Kidney epithelial cell (primary cell): ENCODE measurements around the gene PSMA3. TPM values are rescaled to one million over a fixed set of nuclear protein-coding genes. Genes with fewer than 3 reads are reported as not detected.
A peak's percentile ranks its signal among the peaks of the same experiment; 100 is the strongest.

Experiments
- DNase-seq: peaks from one replicate; pipeline ENCODE4 v3.0.0-alpha.2; 2010; ENCODE audit warnings: low read depth
- H3K27me3 ChIP-seq: 2 replicates; pipeline ENCODE4 v1.6.0; 2011; ENCODE audit warnings: low read length; ENCODE audit not compliant: control insufficient read depth, insufficient read depth
- H3K36me3 ChIP-seq: 2 replicates; pipeline ENCODE4 v1.5.1; 2011; ENCODE audit warnings: low read length; ENCODE audit not compliant: control insufficient read depth, insufficient read depth
- H3K4me3 ChIP-seq: 2 replicates; pipeline ENCODE4 v1.5.1; 2011; ENCODE audit warnings: low read depth, mild to moderate bottlenecking, control low read depth, low read length
- CTCF ChIP-seq: IDR thresholded peaks from 2 replicates; pipeline ENCODE4 v1.5.1; 2011; ENCODE audit warnings: mild to moderate bottlenecking, moderate library complexity, low read length, control low read depth, inconsistent platforms; ENCODE audit not compliant: insufficient read depth, poor library complexity, severe bottlenecking
- total RNA-seq: library from RNA; depleted of rRNA; stranded (reverse); fragments of >200 nt; gene quantifications from 2 replicates; pipeline ENCODE4 v1.2.3, GENCODE V29; 2015

PSMA3 gene
- total RNA-seq, 1 donor from 2014 or later, result 160 TPM

GRCh38 chr14:58297762-58298476, 53.3 kb downstream of the PSMA3 start:
- DNase-seq, result peak; percentile 100
- Histone ChIP-seq H3K4me3 (peak overlapping the region; percentile 90), H3K27me3 (no peaks in the 10 kb centered on the region), H3K36me3 (no peaks in the 10 kb centered on the region)
- no peak for TF ChIP-seq CTCF

- no peak for TF ChIP-seq CTCF
- Histone ChIP-seq H3K36me3 (no peaks in the 10 kb centered on the region), H3K4me3 (peak within 1 kb of the TSS; percentile 90), H3K27me3 (no peaks in the 10 kb centered on the region)
- no peak for DNase-seq
Measured at GRCh38 chr14:58298477-58299400, 54.1 kb downstream of the PSMA3 start, which contains the start of gene ARID4A. Gene ARID4A (plus strand): TSS chr14:58298555. CDS start chr14:58299855, 1,300 bp downstream.

GRCh38 chr14:58299401-58300330, 55.0 kb downstream of the PSMA3 start:
- H3K4me3 ChIP-seq, result peak overlapping the region; percentile 90
- H3K27me3 ChIP-seq, result no peaks in the 10 kb centered on the region
- TF ChIP-seq CTCF, result no peak
- H3K36me3 ChIP-seq, result no peaks in the 10 kb centered on the region
- DNase-seq, result no peak

GRCh38 chr14:58301416-58301815, 56.8 kb downstream of the PSMA3 start:
- no peaks in the 10 kb centered on the region for H3K27me3 ChIP-seq
- no peak for TF ChIP-seq CTCF
- H3K36me3 ChIP-seq, result no peaks in the 10 kb centered on the region
- H3K4me3 ChIP-seq, result no peak overlapping the region
- no peak for DNase-seq

- no peak for TF ChIP-seq CTCF
- no peaks in the 10 kb centered on the region for H3K36me3 ChIP-seq
- H3K4me3 ChIP-seq, result no peak overlapping the region
- H3K27me3 ChIP-seq, result no peaks in the 10 kb centered on the region
- no peak for DNase-seq
Measured at GRCh38 chr14:58305730-58306129, 61.1 kb downstream of the PSMA3 start.
